SU-DHL-6 (cell line): ENCODE results near the gene MED15.
"Not testable (repeated sequence)": the region's sequence is repeated elsewhere in the genome, so short reads cannot be mapped to it uniquely, and the experiment has no call there.

Source experiments
- H2AFZ ChIP-seq: fragments of 200-600 bp; sonication (generic); 2 replicates; pipeline ENCODE4 v1.6.1; 2014; ENCODE audit warnings: low read depth, mild to moderate bottlenecking, moderate library complexity, mixed read lengths, antibody characterized with exemption, low read length; ENCODE audit not compliant: severe bottlenecking
- H3F3A ChIP-seq: fragments of 200-600 bp; shearing (Covaris generic); 2 replicates; pipeline ENCODE4 v1.6.0; 2016; ENCODE audit warnings: antibody characterized with exemption, mild to moderate bottlenecking; ENCODE audit not compliant: insufficient read depth
- H3K27ac ChIP-seq: fragments of 200-600 bp; sonication (generic); 2 replicates; pipeline ENCODE4 v1.5.1; 2016; ENCODE audit warnings: low read depth, mild to moderate bottlenecking, low read length, moderate library complexity, mixed read lengths
- H3K27me3 ChIP-seq: fragments of 200-600 bp; sonication (generic), shearing (Covaris generic); 2 replicates; pipeline ENCODE4 v1.6.0; 2014; ENCODE audit warnings: mild to moderate bottlenecking, low read length
- H3K36me3 ChIP-seq: fragments of 200-600 bp; sonication (generic); 2 replicates; pipeline ENCODE4 v1.6.1; 2014; ENCODE audit warnings: mild to moderate bottlenecking, low read length, mixed read lengths
- H3K4me2 ChIP-seq: fragments of 300-600, 200-600 bp; shearing (Covaris generic), sonication (generic); 2 replicates; pipeline ENCODE4 v1.6.0; 2014; ENCODE audit warnings: low read length, low read depth, mild to moderate bottlenecking; ENCODE audit not compliant: poor library complexity, severe bottlenecking
- H3K4me3 ChIP-seq: fragments of 200-600 bp; sonication (generic); 2 replicates; pipeline ENCODE4 v1.5.1; 2014; ENCODE audit warnings: antibody characterized with exemption, low read length, mild to moderate bottlenecking, mixed read lengths; ENCODE audit not compliant: insufficient read depth, poor library complexity, severe bottlenecking
- H3K79me2 ChIP-seq: fragments of 200-600 bp; sonication (generic); 2 replicates; pipeline ENCODE4 v1.6.1; 2014; ENCODE audit warnings: mild to moderate bottlenecking, low read length, moderate library complexity; ENCODE audit not compliant: insufficient read depth
- H3K9ac ChIP-seq: fragments of 200-600 bp; sonication (generic); 2 replicates; pipeline ENCODE4 v1.7.0; 2014; ENCODE audit warnings: mild to moderate bottlenecking, low read length
- H3K9me2 ChIP-seq: fragments of 200-600 bp; sonication (generic); replicated peaks from 2 replicates; pipeline ENCODE4 v1.6.1; 2014; ENCODE audit warnings: low read length; ENCODE audit not compliant: insufficient read depth
- H3K9me3 ChIP-seq: fragments of 200-600 bp; sonication (generic); 2 replicates; pipeline ENCODE4 v1.6.1; 2014; ENCODE audit warnings: low read length, mixed read lengths; ENCODE audit not compliant: insufficient read depth
- H4K20me1 ChIP-seq: fragments of 200-600 bp; sonication (generic); 2 replicates; pipeline ENCODE4 v1.6.1; 2014; ENCODE audit warnings: low read depth, mild to moderate bottlenecking, antibody characterized with exemption, low read length, moderate library complexity, mixed read lengths
- CTCF ChIP-seq: fragments of 200-600 bp; sonication (generic); IDR thresholded peaks from one replicate; pipeline ENCODE4 v1.5.1; 2017; ENCODE audit warnings: antibody characterized with exemption, mild to moderate bottlenecking, low read length, moderate library complexity; ENCODE audit not compliant: insufficient read depth, poor library complexity, severe bottlenecking
- EZH2phosphoT487 ChIP-seq: fragments of 200-600 bp; sonication (generic), shearing (Covaris generic); conservative IDR thresholded peaks from 2 replicates; pipeline ENCODE4 v1.6.1; 2018; ENCODE audit warnings: mild to moderate bottlenecking, antibody characterized with exemption, low read length, moderate library complexity, mixed read lengths

MED15 gene

DNA sequence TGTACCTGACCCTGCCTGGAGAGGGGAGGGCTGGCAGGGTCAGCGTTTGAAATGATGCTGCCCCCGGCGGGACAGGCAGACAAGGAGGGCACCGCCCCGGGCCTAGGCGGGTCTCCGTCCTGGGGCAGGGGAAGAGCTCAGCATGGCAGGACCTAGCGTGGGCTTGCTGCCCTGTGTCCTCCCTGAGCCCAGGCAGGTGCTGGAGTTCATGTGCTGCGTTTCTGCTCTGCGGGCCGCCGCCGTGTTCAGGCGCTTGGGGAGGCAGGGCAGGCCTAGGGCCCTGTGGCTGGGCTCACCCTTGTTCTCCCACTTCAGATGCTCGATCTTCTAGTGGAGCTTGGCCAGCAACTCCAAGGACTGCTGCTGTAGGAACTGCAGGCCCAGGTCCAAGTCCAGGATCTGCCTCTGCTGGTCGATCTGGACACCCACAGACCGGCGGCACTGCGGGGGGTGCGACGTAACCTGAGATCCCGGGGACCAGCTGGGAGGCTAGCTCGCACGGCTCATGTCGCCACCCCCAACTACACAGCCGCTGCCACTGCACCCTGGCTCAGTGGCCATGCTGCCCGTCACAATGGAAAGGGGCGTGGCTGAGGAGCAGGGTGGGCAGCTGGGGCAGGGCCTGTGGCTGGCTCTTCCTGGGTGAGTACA, 84.4 kb downstream of the MED15 start:
- H3K4me2 ChIP-seq = no peak overlapping the region
- no peak overlapping the region for H3K27ac ChIP-seq
- H3K9me3 ChIP-seq = no peaks in the 10 kb centered on the region
- H3K9ac ChIP-seq = no peak overlapping the region
- H3K36me3 ChIP-seq = no peaks in the 10 kb centered on the region
- H4K20me1 ChIP-seq = no peaks in the 10 kb centered on the region
- no peak for TF ChIP-seq CTCF
- no peak for TF ChIP-seq EZH2phosphoT487
- H3F3A ChIP-seq = no peaks in the 10 kb centered on the region
- H3K4me3 ChIP-seq = no peak overlapping the region
- H3K27me3 ChIP-seq = no peaks in the 10 kb centered on the region
- H3K79me2 ChIP-seq = no peaks in the 10 kb centered on the region
- no peak overlapping the region for H2AFZ ChIP-seq
- H3K9me2 ChIP-seq = no peaks in the 10 kb centered on the region

- H4K20me1 ChIP-seq, H3K27me3 ChIP-seq, H3K27ac ChIP-seq, H3K9ac ChIP-seq, H2AFZ ChIP-seq, H3F3A ChIP-seq, H3K9me2 ChIP-seq, H3K9me3 ChIP-seq, H3K79me2 ChIP-seq, H3K36me3 ChIP-seq, H3K4me3 ChIP-seq, H3K4me2 ChIP-seq: not testable (repeated sequence)
Observed at GRCh38 chr22:20594038-20594437, 86.6 kb downstream of the MED15 start.

GRCh38 chr22:20594486-20594885, 87.1 kb downstream of the MED15 start:
- H3K27me3 ChIP-seq, H3K79me2 ChIP-seq, H3K4me2 ChIP-seq, H3K27ac ChIP-seq, H3K9ac ChIP-seq, H2AFZ ChIP-seq, H3K36me3 ChIP-seq, H3K9me2 ChIP-seq, H3K4me3 ChIP-seq, H3F3A ChIP-seq, H4K20me1 ChIP-seq, H3K9me3 ChIP-seq: not testable (repeated sequence)

DNA sequence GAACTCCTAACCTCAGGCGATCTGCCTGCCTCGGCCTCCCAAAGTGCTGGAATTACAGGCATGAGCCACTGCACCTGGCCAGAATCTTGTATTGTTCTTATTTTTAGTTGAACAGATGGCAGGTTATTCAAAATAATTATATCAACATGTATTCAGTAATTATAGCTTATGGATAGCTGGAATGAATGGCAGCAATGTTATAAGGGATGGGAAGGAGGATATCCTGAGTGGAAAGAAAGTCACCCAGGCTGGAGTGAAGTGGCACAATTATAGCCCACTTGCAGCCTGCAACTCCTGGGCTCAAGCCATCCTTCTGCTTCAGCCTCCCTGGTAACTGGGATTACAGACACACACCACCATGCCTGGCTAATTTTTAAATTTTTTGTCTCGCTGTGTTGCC, 88.1 kb downstream of the MED15 start:
- H3K79me2 ChIP-seq = no peaks in the 10 kb centered on the region
- no peaks in the 10 kb centered on the region for H4K20me1 ChIP-seq
- no peaks in the 10 kb centered on the region for H3K9me2 ChIP-seq
- H3F3A ChIP-seq = no peaks in the 10 kb centered on the region
- H3K36me3 ChIP-seq = no peaks in the 10 kb centered on the region
- H3K9ac ChIP-seq = no peak overlapping the region
- TF ChIP-seq EZH2phosphoT487 = no peak
- no peak for TF ChIP-seq CTCF
- H3K4me2 ChIP-seq = no peak overlapping the region
- no peaks in the 10 kb centered on the region for H3K9me3 ChIP-seq
- H3K27me3 ChIP-seq = no peaks in the 10 kb centered on the region
- no peak overlapping the region for H3K4me3 ChIP-seq
- no peak overlapping the region for H3K27ac ChIP-seq
- no peak overlapping the region for H2AFZ ChIP-seq
